ENCODE measurements around the gene OVAAL. TPM values are rescaled to one million over a fixed set of nuclear protein-coding genes. Genes with fewer than 3 reads are reported as not detected.

Gene OVAAL
- total RNA-seq, 4 donors from 2014 or later, result not detected

DNA sequence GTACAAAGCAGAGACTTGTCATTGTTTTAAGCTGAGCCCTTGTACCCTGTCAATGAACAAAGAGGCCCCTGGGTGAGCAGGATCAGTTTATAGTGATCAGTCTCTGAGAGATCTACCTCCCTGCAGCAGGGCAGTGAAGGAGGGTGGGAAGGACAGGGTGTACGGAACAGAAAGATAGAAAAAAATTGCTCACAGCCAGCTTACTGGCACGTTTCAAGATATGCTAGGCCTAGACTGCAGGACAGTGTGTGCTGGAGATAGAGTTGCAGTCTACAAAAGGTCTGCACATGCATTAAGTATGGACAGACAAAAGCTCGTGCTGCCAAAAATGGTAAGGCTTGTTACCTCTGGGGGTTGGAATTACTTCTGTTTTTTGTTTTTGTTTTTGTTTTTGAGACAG is 34.6 kb downstream of the OVAAL start:
- no peak for TF ChIP-seq CTCF (IDR thresholded peaks at IDR 0.05)
- ATAC-seq (ENCODE audit: low FRiP score), result no peak
- DNase-seq (ENCODE audit: low spot score), result no peak

DNA sequence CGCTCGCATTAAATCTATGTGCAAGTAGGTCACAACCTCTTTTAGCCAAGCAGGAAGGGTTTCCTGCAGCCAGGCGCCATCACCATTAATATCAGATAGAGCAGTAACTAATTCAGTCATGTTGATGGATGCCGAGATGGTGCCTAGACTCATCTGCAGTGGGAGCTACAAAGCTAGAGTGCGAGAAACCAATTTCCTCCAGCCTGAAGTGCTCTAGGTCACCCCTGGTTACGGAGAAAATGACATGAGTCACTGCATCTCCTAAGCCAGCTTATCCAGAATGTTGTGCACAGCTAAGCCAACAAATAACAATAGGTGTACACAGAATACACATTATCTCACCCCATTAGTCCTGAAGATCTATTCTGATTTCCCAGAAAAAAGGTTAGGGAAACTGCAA is 36.0 kb downstream of the OVAAL start:
- no peak for TF ChIP-seq CTCF (IDR thresholded peaks at IDR 0.05)
- ATAC-seq (ENCODE audit: low FRiP score) (no peak), DNase-seq (ENCODE audit: low spot score) (no peak)

- ATAC-seq (ENCODE audit: low FRiP score), result no peak
- no peak for TF ChIP-seq CTCF (IDR thresholded peaks at IDR 0.05)
- no peak for DNase-seq (ENCODE audit: low spot score)
These were observed 37.2 kb downstream of the OVAAL start for GRCh38 chr1:180595966-180596365.

- TF ChIP-seq CTCF (IDR thresholded peaks at IDR 0.05), result no peak
- no peak for DNase-seq (ENCODE audit: low spot score)
- ATAC-seq (ENCODE audit: low FRiP score), result no peak
These were observed 38.8 kb downstream of the OVAAL start for GRCh38 chr1:180597520-180597919.

DNA sequence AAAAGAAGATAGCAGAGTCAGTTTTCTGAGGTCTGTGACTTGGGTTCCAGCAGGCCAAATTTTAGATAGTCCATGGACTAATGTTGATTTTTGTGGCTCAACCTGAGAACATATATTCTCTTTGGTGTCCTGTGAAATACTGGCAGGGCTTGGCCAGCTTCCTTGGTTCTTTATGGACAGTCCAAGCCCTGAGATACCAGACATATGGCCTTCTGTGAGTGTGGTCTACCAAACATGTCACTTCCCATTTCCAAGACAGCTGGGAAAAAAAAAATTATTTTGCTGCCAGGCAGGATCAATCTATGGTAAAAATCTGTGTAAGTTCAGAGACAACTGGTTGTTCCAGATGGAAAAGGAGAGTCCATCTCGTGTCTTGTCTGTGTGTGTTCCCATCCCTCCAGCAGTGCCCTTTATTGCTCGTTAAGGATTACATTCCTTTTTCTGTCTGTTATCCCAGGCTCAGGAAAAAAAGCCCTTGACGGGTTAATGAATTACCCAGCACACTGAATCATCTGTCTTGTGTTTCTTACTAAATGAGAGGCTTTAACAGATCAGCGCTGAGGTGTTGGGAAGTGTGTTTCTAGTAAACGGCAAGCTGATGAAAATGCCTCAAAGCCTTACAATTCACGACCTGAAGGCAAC is 39.7 kb downstream of the OVAAL start:
- TF ChIP-seq CTCF (IDR thresholded peaks at IDR 0.05), result no peak
- DNase-seq (ENCODE audit: low spot score), result no peak
- no peak for ATAC-seq (ENCODE audit: low FRiP score)

DNA sequence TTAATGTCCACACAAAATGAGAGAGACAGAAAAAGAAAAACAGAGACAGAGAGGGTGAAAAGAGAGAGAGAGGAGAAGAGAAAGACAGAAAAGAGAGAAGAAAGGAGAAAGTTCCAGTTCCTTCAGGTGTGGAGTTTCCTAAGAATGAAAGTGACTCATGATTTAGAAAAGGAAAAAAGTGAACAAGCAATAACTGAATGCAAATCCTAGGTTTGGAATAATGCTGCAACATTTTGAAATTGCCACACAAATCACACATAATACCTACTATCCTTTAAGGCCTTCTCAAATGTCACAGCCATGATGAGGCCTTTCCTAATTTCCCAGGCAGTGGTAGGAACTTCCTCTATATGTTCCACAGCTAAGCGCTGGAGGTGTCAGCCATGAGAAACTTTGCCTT is 41.6 kb downstream of the OVAAL start:
- ATAC-seq (ENCODE audit: low FRiP score) (no peak), DNase-seq (ENCODE audit: low spot score) (no peak)
- no peak for TF ChIP-seq CTCF (IDR thresholded peaks at IDR 0.05)

DNA sequence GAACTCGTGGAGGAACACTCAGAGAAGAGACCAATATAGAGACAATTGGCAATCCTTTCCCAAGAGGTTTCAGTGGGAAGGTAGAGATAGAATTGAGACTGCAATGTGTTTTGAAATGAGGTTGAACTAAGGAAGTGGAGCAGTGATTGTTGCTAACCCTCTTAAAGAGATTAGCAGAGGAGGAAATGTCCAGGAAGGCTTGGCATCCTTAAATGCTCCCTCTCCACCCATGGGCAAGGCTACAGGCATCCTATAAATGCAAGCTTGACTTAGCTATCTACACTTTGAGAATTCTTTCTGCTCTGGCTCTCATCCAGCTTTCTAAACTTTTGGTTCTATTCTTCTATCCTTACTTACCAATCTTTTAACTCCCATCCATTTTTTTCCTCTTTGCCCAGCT is 42.7 kb downstream of the OVAAL start:
- no peak for TF ChIP-seq CTCF (IDR thresholded peaks at IDR 0.05)
- no peak for DNase-seq (ENCODE audit: low spot score)

More for the DNA sequence above, 42.7 kb downstream of the OVAAL start:
- ATAC-seq (ENCODE audit: low FRiP score), result no peak

Measured in omental fat pad (tissue), 4 donors.